ENCODE results near the gene ERCC4. TPM values are rescaled to one million over a fixed set of nuclear protein-coding genes. Genes with fewer than 3 reads are reported as not detected.

ERCC4 gene
- total and polyA plus RNA-seq, 2 experiments from 2014 or later, result 13.1 to 15.6 TPM

- no peaks in the 10 kb centered on the region for H3K4me1 ChIP-seq (ENCODE audit: low read depth)
- TF ChIP-seq, protein P1, sequence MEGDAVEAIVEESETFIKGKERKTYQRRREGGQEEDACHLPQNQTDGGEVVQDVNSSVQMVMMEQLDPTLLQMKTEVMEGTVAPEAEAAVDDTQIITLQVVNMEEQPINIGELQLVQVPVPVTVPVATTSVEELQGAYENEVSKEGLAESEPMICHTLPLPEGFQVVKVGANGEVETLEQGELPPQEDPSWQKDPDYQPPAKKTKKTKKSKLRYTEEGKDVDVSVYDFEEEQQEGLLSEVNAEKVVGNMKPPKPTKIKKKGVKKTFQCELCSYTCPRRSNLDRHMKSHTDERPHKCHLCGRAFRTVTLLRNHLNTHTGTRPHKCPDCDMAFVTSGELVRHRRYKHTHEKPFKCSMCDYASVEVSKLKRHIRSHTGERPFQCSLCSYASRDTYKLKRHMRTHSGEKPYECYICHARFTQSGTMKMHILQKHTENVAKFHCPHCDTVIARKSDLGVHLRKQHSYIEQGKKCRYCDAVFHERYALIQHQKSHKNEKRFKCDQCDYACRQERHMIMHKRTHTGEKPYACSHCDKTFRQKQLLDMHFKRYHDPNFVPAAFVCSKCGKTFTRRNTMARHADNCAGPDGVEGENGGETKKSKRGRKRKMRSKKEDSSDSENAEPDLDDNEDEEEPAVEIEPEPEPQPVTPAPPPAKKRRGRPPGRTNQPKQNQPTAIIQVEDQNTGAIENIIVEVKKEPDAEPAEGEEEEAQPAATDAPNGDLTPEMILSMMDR (IDR thresholded peaks at IDR 0.05; ENCODE audit: low read depth, low read length), result no peak
- H3K27me3 ChIP-seq, result no peaks in the 10 kb centered on the region
- no peaks in the 10 kb centered on the region for H3K9me3 ChIP-seq (ENCODE audit: low read depth)
- no peaks in the 10 kb centered on the region for H3K36me3 ChIP-seq
- no peak overlapping the region for H3K27ac ChIP-seq
- H3K4me3 ChIP-seq, result no peak overlapping the region
- DNase-seq (ENCODE audit: low read depth in 1 of 2, low spot score in 1 of 2), result peak in 1 of 2 donors; percentile 40
Measured at GRCh38 chr16:13968835-13969234, 48.9 kb downstream of the ERCC4 start.

GRCh38 chr16:13969711-13970110 lies 49.8 kb downstream of the ERCC4 start:
- TF ChIP-seq, protein P1 (IDR thresholded peaks at IDR 0.05; ENCODE audit: low read depth, low read length), result no peak
- DNase-seq (ENCODE audit: low read depth in 1 of 2, low spot score in 1 of 2), result no peak
- Histone ChIP-seq H3K27me3 (no peaks in the 10 kb centered on the region), H3K4me3 (no peak overlapping the region), H3K36me3 (no peaks in the 10 kb centered on the region), H3K4me1 (ENCODE audit: low read depth) (no peaks in the 10 kb centered on the region), H3K27ac (no peak overlapping the region), H3K9me3 (ENCODE audit: low read depth) (no peaks in the 10 kb centered on the region)

GRCh38 chr16:13970708-13971422 lies 50.9 kb downstream of the ERCC4 start:
- Histone ChIP-seq H3K36me3 (no peaks in the 10 kb centered on the region), H3K4me3 (no peak overlapping the region), H3K27me3 (no peaks in the 10 kb centered on the region), H3K4me1 (ENCODE audit: low read depth) (no peaks in the 10 kb centered on the region), H3K27ac (no peak overlapping the region), H3K9me3 (ENCODE audit: low read depth) (no peaks in the 10 kb centered on the region)
- DNase-seq (ENCODE audit: low read depth in 1 of 2, low spot score in 1 of 2), result no peak
- TF ChIP-seq, protein P1 (IDR thresholded peaks at IDR 0.05; ENCODE audit: low read depth, low read length), result no peak

DNA sequence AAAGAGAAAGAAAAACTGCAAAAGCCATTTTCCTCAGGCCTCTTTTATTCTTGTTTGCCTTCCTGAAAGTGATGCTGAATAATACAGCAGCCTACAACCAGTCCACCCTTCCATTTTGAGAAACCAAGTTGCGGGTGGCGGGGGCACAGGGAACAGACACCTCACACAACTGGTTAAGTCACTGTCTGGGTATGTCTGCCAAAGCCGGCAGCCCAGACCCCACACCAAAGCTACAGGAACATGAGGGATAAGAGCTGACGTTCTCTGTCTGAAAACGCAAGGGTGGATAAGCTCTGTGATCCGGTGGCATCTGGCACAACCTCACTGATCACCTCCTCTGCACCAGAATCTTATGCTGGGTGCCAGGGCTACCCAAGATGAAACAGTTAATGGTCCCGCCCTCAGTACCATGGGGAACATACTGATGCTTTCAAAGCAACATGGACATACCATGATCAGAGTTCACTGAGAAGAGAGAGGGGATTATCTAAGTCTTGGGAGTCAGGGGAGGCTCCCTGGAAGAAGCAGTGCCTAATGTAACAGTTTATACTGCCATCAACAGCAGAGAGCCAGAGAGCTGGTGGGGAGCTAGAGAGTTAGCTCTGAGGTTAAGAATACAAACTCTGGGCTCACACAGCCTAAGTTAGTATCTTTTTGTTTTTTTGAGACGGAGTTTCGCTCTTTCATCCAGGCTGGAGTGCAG lies 53.5 kb downstream of the ERCC4 start:
- no peaks in the 10 kb centered on the region for H3K27me3 ChIP-seq
- H3K4me3 ChIP-seq, result no peak overlapping the region
- H3K27ac ChIP-seq, result no peak overlapping the region
- no peaks in the 10 kb centered on the region for H3K4me1 ChIP-seq (ENCODE audit: low read depth)
- no peak for DNase-seq (ENCODE audit: low read depth in 1 of 2, low spot score in 1 of 2)
- no peaks in the 10 kb centered on the region for H3K9me3 ChIP-seq (ENCODE audit: low read depth)
- TF ChIP-seq, protein P1 (IDR thresholded peaks at IDR 0.05; ENCODE audit: low read depth, low read length), result no peak
- H3K36me3 ChIP-seq, result no peaks in the 10 kb centered on the region

DNA sequence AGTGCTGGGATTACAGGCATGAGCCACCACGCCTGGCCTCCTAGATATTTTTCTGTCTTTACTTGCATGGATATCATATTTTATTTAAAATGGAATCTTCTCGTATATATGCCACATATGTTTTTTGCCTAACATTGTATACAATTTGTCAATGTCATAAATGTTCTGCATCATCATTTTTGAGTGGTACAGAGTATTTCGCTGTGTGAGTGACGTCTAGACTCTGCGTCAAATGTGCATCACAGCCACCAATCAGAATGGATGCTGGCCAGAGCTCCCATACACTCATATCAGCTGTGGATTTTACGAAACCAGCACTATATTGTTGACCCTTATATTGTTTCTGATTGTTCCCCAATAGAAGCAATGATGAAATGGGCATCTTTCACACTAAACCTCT lies 57.2 kb downstream of the ERCC4 start:
- TF ChIP-seq, protein P1 (IDR thresholded peaks at IDR 0.05; ENCODE audit: low read depth, low read length), result no peak
- Histone ChIP-seq H3K4me3 (no peak overlapping the region), H3K27me3 (no peaks in the 10 kb centered on the region), H3K27ac (no peak overlapping the region), H3K9me3 (ENCODE audit: low read depth) (no peaks in the 10 kb centered on the region), H3K4me1 (ENCODE audit: low read depth) (no peaks in the 10 kb centered on the region), H3K36me3 (no peaks in the 10 kb centered on the region)
- DNase-seq (ENCODE audit: low read depth in 1 of 2, low spot score in 1 of 2), result no peak
